HCT116 (cell line): ENCODE data around the gene ATCAY. TPM values are rescaled to one million over a fixed set of nuclear protein-coding genes. Genes with fewer than 3 reads are reported as not detected.

Experiments
- ATAC-seq: fragments of 200-7000 bp; cut with Tn5 transposase; 2 replicates; pipeline ENCODE4 v1.9.1; 2020; ENCODE audit warnings: mild to moderate bottlenecking, moderate library complexity
- BruUV-seq: library from RNA; stranded (reverse); fragments of 400-500 nt; replicated peaks from 2 replicates; lab custom pipeline; 2021; lab: Mats Ljungman, UMichigan
- CTCF ChIA-PET: fragments of 300-600 bp; sonication (Branson Sonifier 250); formaldehyde crosslinking; loops from one replicate; lab custom pipeline; 2021; ENCODE audit warnings: antibody characterized with exemption; lab: Charles Lee
- POLR2A ChIA-PET: fragments of 300-600, 350-600 bp; sonication (Branson Sonifier 250); formaldehyde crosslinking; loops from one replicate; lab custom pipeline; 2021; ENCODE audit warnings: antibody characterized with exemption; lab: Charles Lee
- RAD21 ChIA-PET, 2 experiments: fragments of 300-600 bp; sonication (Branson Sonifier 250); formaldehyde crosslinking; loops; one replicate each; lab custom pipeline; 2023; ENCODE audit warnings: low total read pairs in 2 of 2; ENCODE audit not compliant: uncharacterized antibody in 2 of 2, unreplicated experiment in 2 of 2, low non-redundant PET in 1 of 2; lab: Charles Lee
- DNase-seq: peaks from one replicate; pipeline ENCODE4 v3.0.0-alpha.2; 2010; ENCODE audit warnings: low read depth, low spot score
- H2AFZ ChIP-seq: fragments of 200-600 bp; shearing (Covaris generic), sonication (generic); 2 replicates; pipeline ENCODE4 v1.6.1; 2017; ENCODE audit warnings: low read depth, mixed run types, mixed read lengths, antibody characterized with exemption, low read length; ENCODE audit not compliant: poor library complexity, severe bottlenecking
- H3K27ac ChIP-seq: 2 replicates; pipeline ENCODE4 v1.5.1; 2012; ENCODE audit warnings: low read depth, low read length
- H3K27me3 ChIP-seq: fragments of 200-600 bp; sonication (generic); 2 replicates; pipeline ENCODE4 v1.6.1; 2016; ENCODE audit warnings: mixed run types, low read length, mixed read lengths; ENCODE audit not compliant: insufficient read depth
- H3K36me3 ChIP-seq, 2 experiments: fragments of 200-500 bp in 1 of 2; fragments of 200-600 bp in 1 of 2; sonication (Bioruptor generic) in 1 of 2; sonication (generic) in 1 of 2; 2 replicates each; pipeline versions ENCODE4 v1.5.1 to v1.6.1; 2014 to 2016; ENCODE audit warnings: low read length in 2 of 2, inconsistent platforms in 1 of 2, mixed read lengths in 1 of 2, mixed run types in 1 of 2; ENCODE audit not compliant: insufficient read depth in 2 of 2, control insufficient read depth in 1 of 2
- H3K4me1 ChIP-seq, 2 experiments: fragments of 200-600 bp in 1 of 2; sonication (generic) in 1 of 2; 2 replicates each; pipeline versions ENCODE4 v1.5.1 to v1.6.1; 2012 to 2017; ENCODE audit warnings: low read length in 2 of 2, inconsistent platforms in 1 of 2, mild to moderate bottlenecking in 1 of 2, mixed read lengths in 1 of 2, mixed run types in 1 of 2, moderate library complexity in 1 of 2; ENCODE audit not compliant: insufficient read depth in 2 of 2, control insufficient read depth in 1 of 2
- H3K4me2 ChIP-seq: fragments of 200-600 bp; sonication (generic); 2 replicates; pipeline ENCODE4 v1.6.1; 2017; ENCODE audit warnings: mixed run types, low read length, mixed read lengths
- H3K4me3 ChIP-seq, 2 experiments: fragments of 200-600 bp in 1 of 2; sonication (generic) in 1 of 2; replicated peaks in 1 of 2; 2 replicates each; pipeline ENCODE4 v1.5.1; 2011 to 2016; ENCODE audit warnings: low read length in 2 of 2, control low read depth in 1 of 2, low read depth in 1 of 2, mild to moderate bottlenecking in 1 of 2, mixed read lengths in 1 of 2, mixed run types in 1 of 2
- H3K79me2 ChIP-seq: fragments of 200-600 bp; sonication (generic); 2 replicates; pipeline ENCODE4 v1.6.1; 2017; ENCODE audit warnings: mild to moderate bottlenecking, mixed run types, low read length, moderate library complexity, mixed read lengths; ENCODE audit not compliant: insufficient read depth
- H3K9ac ChIP-seq: fragments of 200-600 bp; sonication (generic); 2 replicates; pipeline ENCODE4 v1.6.1; 2016; ENCODE audit warnings: low read length, mixed read lengths
- H3K9me2 ChIP-seq: fragments of 200-600 bp; sonication (generic), shearing (Covaris generic); 2 replicates; pipeline ENCODE4 v1.6.1; 2017; ENCODE audit warnings: mixed run types, mild to moderate bottlenecking, moderate library complexity; ENCODE audit not compliant: insufficient read depth
- H3K9me3 ChIP-seq, 2 experiments: fragments of 200-500 bp in 1 of 2; fragments of 200-600 bp in 1 of 2; sonication (Bioruptor generic) in 1 of 2; sonication (generic) in 1 of 2; 2 replicates each; pipeline ENCODE4 v1.6.1; 2014 to 2017; ENCODE audit warnings: low read length in 2 of 2, mixed read lengths in 2 of 2, inconsistent platforms in 1 of 2, low read depth in 1 of 2, mild to moderate bottlenecking in 1 of 2, mixed run types in 1 of 2, moderate library complexity in 1 of 2; ENCODE audit not compliant: control insufficient read depth in 1 of 2, insufficient read depth in 1 of 2
- H4K20me1 ChIP-seq: fragments of 200-600 bp; sonication (generic), shearing (Covaris generic); 2 replicates; pipeline ENCODE4 v1.6.1; 2017; ENCODE audit warnings: mixed run types, mild to moderate bottlenecking, moderate library complexity; ENCODE audit not compliant: insufficient read depth
- ATF3 ChIP-seq: IDR thresholded peaks from 2 replicates; pipeline ENCODE4 v1.6.1; 2012
- CBX3 ChIP-seq: IDR thresholded peaks from 2 replicates; pipeline ENCODE4 v1.6.1; 2012; ENCODE audit warnings: low read depth
- CEBPB ChIP-seq: IDR thresholded peaks from 2 replicates; pipeline ENCODE4 v1.6.1; 2012; ENCODE audit warnings: low read depth
- CTCF ChIP-seq, 3 experiments: fragments of 200-600 bp in 1 of 3; sonication (generic) in 1 of 3; IDR thresholded peaks in 2 of 3; conservative IDR thresholded peaks in 1 of 3; 2 replicates each; pipeline ENCODE4 v1.5.1; 2012 to 2017; ENCODE audit warnings: low read depth in 2 of 3, low read length in 2 of 3, antibody characterized with exemption in 1 of 3, borderline replicate concordance in 1 of 3, control low read depth in 1 of 3, mild to moderate bottlenecking in 1 of 3, mixed read lengths in 1 of 3, mixed run types in 1 of 3, moderate library complexity in 1 of 3; ENCODE audit not compliant: insufficient read depth in 1 of 3
- JUND ChIP-seq: IDR thresholded peaks from 2 replicates; pipeline ENCODE4 v1.6.1; 2012
- POLR2A ChIP-seq: IDR thresholded peaks from 2 replicates; pipeline ENCODE4 v1.7.0; 2011; ENCODE audit warnings: borderline replicate concordance; ENCODE audit not compliant: insufficient read depth, insufficient read length; ENCODE audit errors: extremely low read depth
- POLR2AphosphoS5 ChIP-seq: IDR thresholded peaks from 2 replicates; pipeline ENCODE4 v1.6.1; 2011; ENCODE audit warnings: mild to moderate bottlenecking, low read depth, low read length, moderate library complexity
- RAD21 ChIP-seq: IDR thresholded peaks from 2 replicates; pipeline ENCODE4 v1.6.1; 2012; ENCODE audit warnings: low read depth, mild to moderate bottlenecking
- REST ChIP-seq: IDR thresholded peaks from 2 replicates; pipeline ENCODE4 v1.6.1; 2012; ENCODE audit warnings: low read depth
- SRF ChIP-seq: IDR thresholded peaks from 2 replicates; pipeline ENCODE4 v1.6.1; 2012; ENCODE audit warnings: low read depth
- TCF7L2 ChIP-seq: IDR thresholded peaks from 2 replicates; pipeline ENCODE4 v1.7.0; 2011; ENCODE audit warnings: borderline replicate concordance, inconsistent platforms; ENCODE audit not compliant: insufficient read depth, insufficient read length; ENCODE audit errors: extremely low read depth
- YY1 ChIP-seq: IDR thresholded peaks from 2 replicates; pipeline ENCODE4 v1.6.1; 2011; ENCODE audit warnings: low read length, low read depth, moderate library complexity, mild to moderate bottlenecking; ENCODE audit not compliant: insufficient replicate concordance; ENCODE audit errors: extremely low read depth
- ZBTB33 ChIP-seq: IDR thresholded peaks from 2 replicates; pipeline ENCODE4 v1.6.1; 2011; ENCODE audit warnings: mild to moderate bottlenecking, low read length, moderate library complexity; ENCODE audit not compliant: insufficient replicate concordance; ENCODE audit errors: extremely low read depth
- ZNF274 ChIP-seq: fragments of 200-500 bp; sonication (Bioruptor generic); IDR thresholded peaks from 2 replicates; pipeline ENCODE4 v1.6.1; 2014; ENCODE audit warnings: mild to moderate bottlenecking, low read depth, low read length, inconsistent platforms
- intact Hi-C: fragments of 100-400 bp; cut with micrococcal nuclease; formaldehyde crosslinking; loops from 2 replicates; pipeline ENCODE4 v1.10.0; 2022
- total RNA-seq: library from RNA; stranded (reverse); gene quantifications from one replicate; pipeline ENCODE4 v1.2.1, GENCODE V29; 2021; ENCODE audit not compliant: unreplicated experiment

ATCAY gene
- total RNA-seq, 1 experiment from 2014 or later, result not detected

GRCh38 chr19:3893509-3894179, 13.2 kb downstream of the ATCAY start:
- intact Hi-C loops, result no loop called here
- no peak for DNase-seq
- no peaks in the 10 kb centered on the region for H3K9me3 ChIP-seq
- H3K9ac ChIP-seq, result no peak overlapping the region
- H3K79me2 ChIP-seq, result no peaks in the 10 kb centered on the region
- no peaks in the 10 kb centered on the region for H3K27me3 ChIP-seq
- H3K27ac ChIP-seq, result no peak overlapping the region
- no peak overlapping the region for H2AFZ ChIP-seq
- BruUV-seq, result no TSS peak
- H4K20me1 ChIP-seq, result no peaks in the 10 kb centered on the region
- no peaks in the 10 kb centered on the region for H3K4me1 ChIP-seq
- H3K36me3 ChIP-seq, result no peaks in the 10 kb centered on the region
- CTCF ChIA-PET, result interaction anchor here (0.7 kb wide), 1 partner anchor 155 kb away, joined by 3 read pairs; no protein-coding TSS in a partner anchor
- H3K9me2 ChIP-seq, result no peaks in the 10 kb centered on the region
- no peak overlapping the region for H3K4me3 ChIP-seq
- POLR2A ChIA-PET, result no interaction called here
- no peak for TF ChIP-seq REST
- TF ChIP-seq ZBTB33, result no peak
- no peak for TF ChIP-seq ZNF274
- TF ChIP-seq TCF7L2, result no peak
- no peak for TF ChIP-seq CBX3
- no peak for TF ChIP-seq JUND
- no peak for TF ChIP-seq YY1
- no peak for TF ChIP-seq RAD21
- TF ChIP-seq SRF, result no peak
- TF ChIP-seq ATF3, result no peak
- TF ChIP-seq CEBPB, result no peak
- no peak for TF ChIP-seq POLR2AphosphoS5
- TF ChIP-seq CTCF (IDR thresholded peaks at IDR 0.05 in 2 of 3, conservative IDR thresholded peaks at IDR 0.05 in 1 of 3; ENCODE audit: borderline replicate concordance in 1 of 3, insufficient read depth in 1 of 3, low read depth in 2 of 3, low read length in 2 of 3), result no peak
- no peak for TF ChIP-seq POLR2A
- TF ChIP-seq, all 23 proteins: peak for 0
- RAD21 ChIA-PET, result no interaction called here
- H3K4me2 ChIP-seq, result no peak overlapping the region
- no peak for ATAC-seq
